HCT116 (cell line): ENCODE measurements around the gene ARL15. TPM values are rescaled to one million over a fixed set of nuclear protein-coding genes. Genes with fewer than 3 reads are reported as not detected.

Experiments used
- ATAC-seq: fragments of 200-7000 bp; cut with Tn5 transposase; 2 replicates; pipeline ENCODE4 v1.9.1; 2020; ENCODE audit warnings: mild to moderate bottlenecking, moderate library complexity
- BruUV-seq: library from RNA; stranded (reverse); fragments of 400-500 nt; replicated peaks from 2 replicates; lab custom pipeline; 2021; lab: Mats Ljungman, UMichigan
- CTCF ChIA-PET: fragments of 300-600 bp; sonication (Branson Sonifier 250); formaldehyde crosslinking; loops from one replicate; lab custom pipeline; 2021; ENCODE audit warnings: antibody characterized with exemption; lab: Charles Lee
- POLR2A ChIA-PET: fragments of 300-600, 350-600 bp; sonication (Branson Sonifier 250); formaldehyde crosslinking; loops from one replicate; lab custom pipeline; 2021; ENCODE audit warnings: antibody characterized with exemption; lab: Charles Lee
- RAD21 ChIA-PET, 2 experiments: fragments of 300-600 bp; sonication (Branson Sonifier 250); formaldehyde crosslinking; loops; one replicate each; lab custom pipeline; 2023; ENCODE audit warnings: low total read pairs in 2 of 2; ENCODE audit not compliant: uncharacterized antibody in 2 of 2, unreplicated experiment in 2 of 2, low non-redundant PET in 1 of 2; lab: Charles Lee
- DNase-seq: peaks from one replicate; pipeline ENCODE4 v3.0.0-alpha.2; 2010; ENCODE audit warnings: low read depth, low spot score
- H2AFZ ChIP-seq: fragments of 200-600 bp; shearing (Covaris generic), sonication (generic); 2 replicates; pipeline ENCODE4 v1.6.1; 2017; ENCODE audit warnings: low read depth, mixed run types, mixed read lengths, antibody characterized with exemption, low read length; ENCODE audit not compliant: poor library complexity, severe bottlenecking
- H3K27ac ChIP-seq: 2 replicates; pipeline ENCODE4 v1.5.1; 2012; ENCODE audit warnings: low read depth, low read length
- H3K27me3 ChIP-seq: fragments of 200-600 bp; sonication (generic); 2 replicates; pipeline ENCODE4 v1.6.1; 2016; ENCODE audit warnings: mixed run types, low read length, mixed read lengths; ENCODE audit not compliant: insufficient read depth
- H3K36me3 ChIP-seq, 2 experiments: fragments of 200-500 bp in 1 of 2; fragments of 200-600 bp in 1 of 2; sonication (Bioruptor generic) in 1 of 2; sonication (generic) in 1 of 2; 2 replicates each; pipeline versions ENCODE4 v1.5.1 to v1.6.1; 2014 to 2016; ENCODE audit warnings: low read length in 2 of 2, inconsistent platforms in 1 of 2, mixed read lengths in 1 of 2, mixed run types in 1 of 2; ENCODE audit not compliant: insufficient read depth in 2 of 2, control insufficient read depth in 1 of 2
- H3K4me1 ChIP-seq, 2 experiments: fragments of 200-600 bp in 1 of 2; sonication (generic) in 1 of 2; 2 replicates each; pipeline versions ENCODE4 v1.5.1 to v1.6.1; 2012 to 2017; ENCODE audit warnings: low read length in 2 of 2, inconsistent platforms in 1 of 2, mild to moderate bottlenecking in 1 of 2, mixed read lengths in 1 of 2, mixed run types in 1 of 2, moderate library complexity in 1 of 2; ENCODE audit not compliant: insufficient read depth in 2 of 2, control insufficient read depth in 1 of 2
- H3K4me2 ChIP-seq: fragments of 200-600 bp; sonication (generic); 2 replicates; pipeline ENCODE4 v1.6.1; 2017; ENCODE audit warnings: mixed run types, low read length, mixed read lengths
- H3K4me3 ChIP-seq, 2 experiments: fragments of 200-600 bp in 1 of 2; sonication (generic) in 1 of 2; replicated peaks in 1 of 2; 2 replicates each; pipeline ENCODE4 v1.5.1; 2011 to 2016; ENCODE audit warnings: low read length in 2 of 2, control low read depth in 1 of 2, low read depth in 1 of 2, mild to moderate bottlenecking in 1 of 2, mixed read lengths in 1 of 2, mixed run types in 1 of 2
- H3K79me2 ChIP-seq: fragments of 200-600 bp; sonication (generic); 2 replicates; pipeline ENCODE4 v1.6.1; 2017; ENCODE audit warnings: mild to moderate bottlenecking, mixed run types, low read length, moderate library complexity, mixed read lengths; ENCODE audit not compliant: insufficient read depth
- H3K9ac ChIP-seq: fragments of 200-600 bp; sonication (generic); 2 replicates; pipeline ENCODE4 v1.6.1; 2016; ENCODE audit warnings: low read length, mixed read lengths
- H3K9me2 ChIP-seq: fragments of 200-600 bp; sonication (generic), shearing (Covaris generic); 2 replicates; pipeline ENCODE4 v1.6.1; 2017; ENCODE audit warnings: mixed run types, mild to moderate bottlenecking, moderate library complexity; ENCODE audit not compliant: insufficient read depth
- H3K9me3 ChIP-seq, 2 experiments: fragments of 200-500 bp in 1 of 2; fragments of 200-600 bp in 1 of 2; sonication (Bioruptor generic) in 1 of 2; sonication (generic) in 1 of 2; 2 replicates each; pipeline ENCODE4 v1.6.1; 2014 to 2017; ENCODE audit warnings: low read length in 2 of 2, mixed read lengths in 2 of 2, inconsistent platforms in 1 of 2, low read depth in 1 of 2, mild to moderate bottlenecking in 1 of 2, mixed run types in 1 of 2, moderate library complexity in 1 of 2; ENCODE audit not compliant: control insufficient read depth in 1 of 2, insufficient read depth in 1 of 2
- H4K20me1 ChIP-seq: fragments of 200-600 bp; sonication (generic), shearing (Covaris generic); 2 replicates; pipeline ENCODE4 v1.6.1; 2017; ENCODE audit warnings: mixed run types, mild to moderate bottlenecking, moderate library complexity; ENCODE audit not compliant: insufficient read depth
- ATF3 ChIP-seq: IDR thresholded peaks from 2 replicates; pipeline ENCODE4 v1.6.1; 2012
- CEBPB ChIP-seq: IDR thresholded peaks from 2 replicates; pipeline ENCODE4 v1.6.1; 2012; ENCODE audit warnings: low read depth
- ELF1 ChIP-seq: IDR thresholded peaks from 2 replicates; pipeline ENCODE4 v1.6.1; 2012; ENCODE audit warnings: low read depth, borderline replicate concordance
- EZH2 ChIP-seq: fragments of 200-600 bp; sonication (generic); IDR thresholded peaks from 2 replicates; pipeline ENCODE4 v1.6.1; 2017; ENCODE audit warnings: antibody characterized with exemption, mixed run types
- EZH2phosphoT487 ChIP-seq: fragments of 200-600 bp; IDR thresholded peaks from 2 replicates; pipeline ENCODE4 v1.6.1; 2018; ENCODE audit warnings: antibody characterized with exemption, borderline replicate concordance
- FOSL1 ChIP-seq: IDR thresholded peaks from 2 replicates; pipeline ENCODE4 v1.6.1; 2012; ENCODE audit warnings: low read depth
- JUND ChIP-seq: IDR thresholded peaks from 2 replicates; pipeline ENCODE4 v1.6.1; 2012
- POLR2A ChIP-seq: IDR thresholded peaks from 2 replicates; pipeline ENCODE4 v1.7.0; 2011; ENCODE audit warnings: borderline replicate concordance; ENCODE audit not compliant: insufficient read depth, insufficient read length; ENCODE audit errors: extremely low read depth
- POLR2AphosphoS5 ChIP-seq: IDR thresholded peaks from 2 replicates; pipeline ENCODE4 v1.6.1; 2011; ENCODE audit warnings: mild to moderate bottlenecking, low read depth, low read length, moderate library complexity
- RAD21 ChIP-seq: IDR thresholded peaks from 2 replicates; pipeline ENCODE4 v1.6.1; 2012; ENCODE audit warnings: low read depth, mild to moderate bottlenecking
- SIN3A ChIP-seq: IDR thresholded peaks from 2 replicates; pipeline ENCODE4 v1.6.1; 2012; ENCODE audit warnings: low read depth
- SP1 ChIP-seq: IDR thresholded peaks from 2 replicates; pipeline ENCODE4 v1.6.1; 2012; ENCODE audit warnings: low read depth
- SRF ChIP-seq: IDR thresholded peaks from 2 replicates; pipeline ENCODE4 v1.6.1; 2012; ENCODE audit warnings: low read depth
- TCF7L2 ChIP-seq: IDR thresholded peaks from 2 replicates; pipeline ENCODE4 v1.7.0; 2011; ENCODE audit warnings: borderline replicate concordance, inconsistent platforms; ENCODE audit not compliant: insufficient read depth, insufficient read length; ENCODE audit errors: extremely low read depth
- YY1 ChIP-seq: IDR thresholded peaks from 2 replicates; pipeline ENCODE4 v1.6.1; 2011; ENCODE audit warnings: low read length, low read depth, moderate library complexity, mild to moderate bottlenecking; ENCODE audit not compliant: insufficient replicate concordance; ENCODE audit errors: extremely low read depth
- ZFX ChIP-seq: fragments of 450-650 bp; IDR thresholded peaks from 2 replicates; pipeline ENCODE4 v1.6.1; 2017
- ZNF274 ChIP-seq: fragments of 200-500 bp; sonication (Bioruptor generic); IDR thresholded peaks from 2 replicates; pipeline ENCODE4 v1.6.1; 2014; ENCODE audit warnings: mild to moderate bottlenecking, low read depth, low read length, inconsistent platforms
- intact Hi-C: fragments of 100-400 bp; cut with micrococcal nuclease; formaldehyde crosslinking; loops from 2 replicates; pipeline ENCODE4 v1.10.0; 2022
- total RNA-seq: library from RNA; stranded (reverse); gene quantifications from one replicate; pipeline ENCODE4 v1.2.1, GENCODE V29; 2021; ENCODE audit not compliant: unreplicated experiment
- TF ChIP-seq, protein P1 (sequence below): IDR thresholded peaks from 2 replicates; pipeline ENCODE4 v1.6.1; 2012
- TF ChIP-seq, protein P2 (sequence below): IDR thresholded peaks from 2 replicates; pipeline ENCODE4 v1.6.1; 2011; ENCODE audit warnings: mild to moderate bottlenecking, low read length, moderate library complexity; ENCODE audit not compliant: insufficient replicate concordance; ENCODE audit errors: extremely low read depth

ARL15 gene
- total RNA-seq, 1 experiment from 2014 or later = 15.0 TPM

GRCh38 chr5:53996008-53996407 lies 314.4 kb downstream of the ARL15 start:
- POLR2A ChIA-PET = no interaction called here
- ATAC-seq = no peak

GRCh38 chr5:53994148-53994547 lies 316.2 kb downstream of the ARL15 start:
- intact Hi-C loops = loop anchor here (10.0 kb wide), 1 partner anchor 509 kb away; the partner anchor contains the start of gene FST
- Histone ChIP-seq H3K4me2 (no peak overlapping the region), H3K27ac (no peak overlapping the region), H3K4me3 (no peak overlapping the region), H3K4me1 (no peaks in the 10 kb centered on the region), H3K36me3 (no peaks in the 10 kb centered on the region), H3K79me2 (no peaks in the 10 kb centered on the region), H3K9ac (no peak overlapping the region), H4K20me1 (no peaks in the 10 kb centered on the region), H3K27me3 (no peaks in the 10 kb centered on the region), H3K9me3 (no peaks in the 10 kb centered on the region), H3K9me2 (no peaks in the 10 kb centered on the region), H2AFZ (no peak overlapping the region)
- no peak for DNase-seq
- ATAC-seq = no peak
- RAD21 ChIA-PET = no interaction called here
- BruUV-seq = no TSS peak
- POLR2A ChIA-PET = no interaction called here
- CTCF ChIA-PET = no interaction called here
- TF ChIP-seq ELF1 (no peak), ATF3 (no peak), POLR2A (no peak), JUND (no peak), SIN3A (no peak), TCF7L2 (no peak), EZH2 (no peak), FOSL1 (no peak), SRF (no peak), ZNF274 (no peak), POLR2AphosphoS5 (no peak), CEBPB (no peak), EZH2phosphoT487 (no peak), ZFX (no peak), YY1 (no peak), SP1 (no peak)
- TF ChIP-seq, protein P1, sequence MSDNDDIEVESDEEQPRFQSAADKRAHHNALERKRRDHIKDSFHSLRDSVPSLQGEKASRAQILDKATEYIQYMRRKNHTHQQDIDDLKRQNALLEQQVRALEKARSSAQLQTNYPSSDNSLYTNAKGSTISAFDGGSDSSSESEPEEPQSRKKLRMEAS = no peak
- TF ChIP-seq, protein P2, sequence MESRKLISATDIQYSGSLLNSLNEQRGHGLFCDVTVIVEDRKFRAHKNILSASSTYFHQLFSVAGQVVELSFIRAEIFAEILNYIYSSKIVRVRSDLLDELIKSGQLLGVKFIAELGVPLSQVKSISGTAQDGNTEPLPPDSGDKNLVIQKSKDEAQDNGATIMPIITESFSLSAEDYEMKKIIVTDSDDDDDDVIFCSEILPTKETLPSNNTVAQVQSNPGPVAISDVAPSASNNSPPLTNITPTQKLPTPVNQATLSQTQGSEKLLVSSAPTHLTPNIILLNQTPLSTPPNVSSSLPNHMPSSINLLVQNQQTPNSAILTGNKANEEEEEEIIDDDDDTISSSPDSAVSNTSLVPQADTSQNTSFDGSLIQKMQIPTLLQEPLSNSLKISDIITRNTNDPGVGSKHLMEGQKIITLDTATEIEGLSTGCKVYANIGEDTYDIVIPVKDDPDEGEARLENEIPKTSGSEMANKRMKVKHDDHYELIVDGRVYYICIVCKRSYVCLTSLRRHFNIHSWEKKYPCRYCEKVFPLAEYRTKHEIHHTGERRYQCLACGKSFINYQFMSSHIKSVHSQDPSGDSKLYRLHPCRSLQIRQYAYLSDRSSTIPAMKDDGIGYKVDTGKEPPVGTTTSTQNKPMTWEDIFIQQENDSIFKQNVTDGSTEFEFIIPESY = no peak

More at GRCh38 chr5:53996008-53996407, 314.4 kb downstream of the ARL15 start:
- intact Hi-C loops = loop anchor here (10.0 kb wide), 1 partner anchor 511 kb away; the partner anchor contains the start of gene FST
- no peaks in the 10 kb centered on the region for H3K9me2 ChIP-seq
- no peak overlapping the region for H3K27ac ChIP-seq
- H3K4me3 ChIP-seq = no peak overlapping the region
- H4K20me1 ChIP-seq = no peaks in the 10 kb centered on the region
- no peak for DNase-seq
- no TSS peak for BruUV-seq
- RAD21 ChIA-PET = no interaction called here
- H3K4me1 ChIP-seq = no peaks in the 10 kb centered on the region
- H3K9ac ChIP-seq = no peak overlapping the region
- no peaks in the 10 kb centered on the region for H3K27me3 ChIP-seq
- TF ChIP-seq, protein P1 = no peak
- TF ChIP-seq ELF1 = no peak
- TF ChIP-seq TCF7L2 = no peak
- no peak for TF ChIP-seq RAD21
- no peak overlapping the region for H2AFZ ChIP-seq
- H3K36me3 ChIP-seq = no peaks in the 10 kb centered on the region
- no peaks in the 10 kb centered on the region for H3K79me2 ChIP-seq
- no peak overlapping the region for H3K4me2 ChIP-seq
- no peaks in the 10 kb centered on the region for H3K9me3 ChIP-seq
- CTCF ChIA-PET = no interaction called here
